SIG-M5 (cell line): ENCODE measurements around the gene GDA.

ENCODE experiments used
- DNase-seq: peaks from one replicate; lab custom pipeline; 2025; lab: John Stamatoyannopoulos, UW

GDA gene

DNA sequence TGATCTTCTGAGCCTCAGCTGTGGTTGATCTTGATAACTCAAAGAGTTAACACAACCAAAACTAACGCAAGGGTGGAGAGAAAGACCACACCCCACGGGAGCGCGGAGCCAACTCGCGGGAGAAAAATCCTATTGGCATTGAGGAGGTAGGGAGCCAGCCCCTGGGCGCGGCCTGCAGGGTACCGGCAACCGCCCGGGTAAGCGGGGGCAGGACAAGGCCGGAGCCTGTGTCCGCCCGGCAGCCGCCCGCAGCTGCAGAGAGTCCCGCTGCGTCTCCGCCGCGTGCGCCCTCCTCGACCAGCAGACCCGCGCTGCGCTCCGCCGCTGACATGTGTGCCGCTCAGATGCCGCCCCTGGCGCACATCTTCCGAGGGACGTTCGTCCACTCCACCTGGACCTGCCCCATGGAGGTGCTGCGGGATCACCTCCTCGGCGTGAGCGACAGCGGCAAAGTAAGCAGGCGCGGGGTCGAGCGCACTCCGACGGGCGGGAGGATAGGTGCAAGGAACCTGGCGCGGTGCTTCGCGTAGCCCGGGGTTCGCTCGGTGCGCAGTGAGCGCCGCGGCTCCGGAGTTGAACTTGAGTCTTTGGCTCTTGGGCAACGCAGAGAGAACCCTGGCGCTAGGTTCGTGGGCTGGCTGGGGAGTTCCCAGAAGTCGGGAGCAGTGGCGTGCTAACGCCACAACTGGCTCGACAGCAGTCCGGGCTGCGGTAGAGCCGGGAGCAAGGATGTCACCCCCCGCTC, at the start of gene GDA:
TSS of gene GDA (plus strand) at position 210 of the 745 bp plus-strand sequence. CDS start at position 330, 120 bp downstream.
- no peak for DNase-seq

DNA sequence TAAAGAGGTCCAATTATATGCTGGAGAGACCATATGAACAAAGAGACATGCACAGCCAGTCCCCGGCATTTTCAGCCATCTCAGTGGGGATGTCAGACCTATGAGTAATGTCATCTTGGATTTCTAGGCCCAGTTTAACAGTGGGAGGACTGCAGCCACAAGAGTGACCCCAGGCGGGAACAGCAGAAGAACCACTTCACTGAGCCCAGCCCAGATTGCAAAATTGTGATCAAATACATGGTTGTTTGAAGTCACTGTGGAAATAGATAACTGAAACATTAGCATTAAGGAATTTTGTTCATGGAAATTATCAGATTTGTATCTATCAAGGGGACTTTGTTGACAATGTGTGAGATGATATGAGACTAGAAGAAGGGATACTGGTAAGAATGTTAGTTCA, 46.7 kb upstream of the GDA start:
- DNase-seq = no peak

DNA sequence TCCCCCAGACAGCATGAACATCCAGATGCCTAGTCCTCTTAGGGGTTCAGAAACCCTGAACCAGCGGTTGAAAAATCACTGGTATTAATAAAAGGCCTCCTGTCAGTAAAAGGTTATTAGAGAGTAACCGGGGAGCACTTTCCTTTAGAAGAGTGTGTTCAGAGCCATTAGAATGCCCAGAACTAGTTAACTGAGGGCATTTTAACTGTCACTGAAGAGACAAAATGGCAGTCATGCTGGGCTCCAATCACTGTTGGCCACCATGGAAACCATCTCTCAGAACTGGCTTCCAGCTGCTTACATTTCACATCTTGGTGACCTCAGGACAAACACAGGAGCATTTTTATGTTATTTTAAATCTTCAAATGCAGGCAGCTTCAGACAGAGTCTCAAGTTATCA, 36.2 kb upstream of the GDA start:
- no peak for DNase-seq

DNA sequence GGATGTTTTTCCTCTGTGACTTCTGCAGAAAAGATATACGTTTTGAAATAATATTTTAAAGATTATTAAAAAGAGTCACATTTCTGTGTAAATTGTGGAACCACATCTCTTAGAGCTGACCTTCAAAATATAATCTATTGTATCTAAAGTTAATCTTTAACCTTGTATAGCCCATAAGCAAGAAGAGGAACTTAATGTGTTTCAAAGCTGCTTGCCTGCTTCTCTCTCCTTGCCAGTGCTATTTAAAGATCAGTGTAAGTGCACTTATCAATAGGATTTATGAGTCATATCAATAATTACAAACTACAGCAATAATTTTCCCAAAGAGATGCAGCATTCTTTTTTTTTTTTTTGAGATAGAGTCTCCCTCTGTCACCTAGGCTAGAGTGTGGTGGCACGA, 29.4 kb upstream of the GDA start:
- DNase-seq = no peak

DNA sequence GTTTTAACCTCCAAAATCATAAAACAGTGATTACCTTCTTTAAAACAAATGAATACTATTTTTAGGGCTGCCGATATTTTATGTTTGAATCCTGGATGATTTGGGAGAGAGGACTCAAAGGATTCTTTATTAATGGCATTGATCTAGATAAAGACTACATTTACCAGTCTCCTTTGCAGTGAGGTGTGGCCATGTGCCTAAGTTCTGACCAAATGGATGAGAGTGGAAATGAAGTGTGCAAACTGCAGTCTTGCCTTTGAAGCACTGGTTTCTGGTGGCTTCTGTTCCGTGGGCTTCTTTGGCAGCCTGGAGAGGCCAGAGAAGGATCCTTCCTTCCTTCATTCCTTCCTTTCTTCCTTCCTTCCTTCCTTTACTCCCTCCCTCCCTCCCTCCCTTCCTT, 24.3 kb upstream of the GDA start:
- no peak for DNase-seq

DNA sequence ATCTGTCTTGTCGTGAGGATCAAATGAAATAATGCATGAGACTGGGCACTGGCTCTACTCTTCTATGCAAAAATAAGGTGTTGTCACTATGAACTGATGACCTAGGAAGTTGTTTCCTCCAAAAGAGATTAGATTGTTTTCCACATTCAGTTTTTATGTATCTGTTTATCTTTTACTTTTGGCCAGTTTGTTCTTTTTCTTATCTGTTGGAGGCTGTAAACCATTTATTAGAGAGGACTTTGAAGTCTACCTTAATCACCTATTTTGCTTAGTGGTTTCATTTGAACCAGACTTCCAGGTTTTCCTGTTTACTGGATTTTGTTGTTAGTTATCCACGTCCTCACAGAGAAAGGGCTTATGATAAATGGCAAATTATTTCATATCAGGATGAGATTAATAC, 21.5 kb upstream of the GDA start:
- no peak for DNase-seq

DNA sequence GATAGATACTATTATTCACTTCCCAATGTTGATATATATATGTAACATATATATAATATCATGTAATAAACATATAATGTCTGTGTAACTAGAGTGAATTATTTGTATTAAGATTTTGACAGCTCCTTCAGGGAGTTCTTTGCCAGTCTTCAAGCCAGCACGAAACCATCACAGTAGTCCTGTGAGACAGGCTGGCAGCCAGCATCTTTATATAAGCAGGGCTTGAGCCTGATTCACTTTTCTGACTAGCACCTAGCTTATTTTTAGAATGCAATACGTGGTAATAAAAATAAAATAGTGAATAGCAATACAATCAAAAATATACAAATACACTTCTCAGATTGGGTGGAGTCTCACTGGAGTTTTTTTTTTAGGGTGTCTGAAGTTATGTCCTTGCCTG, 20.7 kb upstream of the GDA start:
- no peak for DNase-seq

DNA sequence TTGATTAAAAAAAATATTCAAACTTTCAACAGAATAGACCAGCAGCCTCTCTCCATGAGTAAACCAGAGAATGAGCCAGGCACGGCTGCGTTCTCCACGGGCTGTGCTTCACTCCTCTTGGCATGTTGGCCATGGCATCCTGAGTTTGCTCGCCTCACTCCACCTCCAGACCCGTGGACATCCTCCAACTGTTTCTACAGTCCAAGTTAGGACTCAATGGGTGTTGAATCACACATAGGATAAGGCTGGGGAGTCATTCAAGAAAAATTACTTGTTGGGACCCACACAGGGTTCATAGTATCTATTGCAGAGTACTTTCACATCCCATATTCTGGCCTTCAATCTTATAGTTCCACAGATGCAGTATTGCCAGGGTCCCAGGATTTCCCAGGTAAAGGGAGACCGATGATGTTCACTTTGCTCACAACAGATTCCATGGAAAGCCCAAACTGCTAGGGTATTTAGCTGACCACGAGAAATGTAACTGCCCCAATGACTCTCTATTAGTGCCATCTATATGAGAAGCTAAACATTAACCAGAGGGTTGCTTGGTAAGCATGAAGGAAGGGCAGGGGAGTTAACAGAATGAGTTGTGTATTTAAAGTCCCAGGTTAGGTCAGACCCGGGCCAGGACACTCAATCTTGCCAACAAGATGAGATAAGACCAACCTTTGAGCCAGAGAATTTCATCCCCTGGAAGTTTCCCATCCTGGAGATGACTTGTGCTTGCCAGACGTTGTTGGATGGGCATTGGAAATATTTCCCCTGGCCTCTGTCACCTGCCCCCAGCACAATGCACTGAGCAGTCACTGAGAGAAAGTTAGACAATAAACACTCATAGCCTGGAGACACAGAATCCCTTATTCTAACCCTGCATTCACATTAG, 19.7 kb upstream of the GDA start:
- no peak for DNase-seq

DNA sequence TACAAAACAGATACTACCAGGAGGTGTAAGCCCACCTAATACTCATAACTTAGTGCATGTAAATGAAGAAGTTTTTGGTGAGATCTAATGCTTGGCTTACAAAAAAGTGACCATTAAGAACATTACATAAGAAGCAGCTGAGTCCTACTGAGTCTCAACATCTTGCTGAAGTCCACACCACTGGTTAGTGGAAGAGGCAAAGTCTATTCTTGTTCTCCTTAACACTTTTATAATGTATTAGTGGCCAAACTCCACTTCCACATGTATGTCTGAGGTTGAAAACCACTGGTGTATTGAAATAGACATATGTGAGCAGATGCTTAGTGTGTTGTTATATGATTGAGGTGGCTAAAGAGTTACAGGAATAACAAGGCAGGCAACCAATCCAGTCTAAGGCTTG, 18.9 kb upstream of the GDA start:
- DNase-seq = no peak

DNA sequence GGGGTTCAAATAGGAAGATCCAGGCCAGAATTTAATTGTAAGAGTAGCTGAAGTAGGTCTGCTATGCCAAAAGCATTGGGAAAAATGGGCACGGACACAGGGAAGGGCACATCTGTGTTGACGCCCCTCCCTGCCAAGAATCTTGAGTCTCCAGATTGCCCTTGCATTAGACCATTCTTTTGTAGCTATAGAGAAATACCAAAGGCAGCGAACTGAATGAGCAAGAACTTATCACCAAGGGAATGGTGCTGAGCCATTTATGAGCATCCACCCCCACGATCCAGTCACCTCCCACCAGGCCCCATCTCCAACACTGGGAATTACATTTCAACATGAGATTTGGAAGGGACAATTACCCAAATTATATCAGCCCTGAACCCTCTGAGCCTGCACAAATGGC, 18.0 kb upstream of the GDA start:
- no peak for DNase-seq

DNA sequence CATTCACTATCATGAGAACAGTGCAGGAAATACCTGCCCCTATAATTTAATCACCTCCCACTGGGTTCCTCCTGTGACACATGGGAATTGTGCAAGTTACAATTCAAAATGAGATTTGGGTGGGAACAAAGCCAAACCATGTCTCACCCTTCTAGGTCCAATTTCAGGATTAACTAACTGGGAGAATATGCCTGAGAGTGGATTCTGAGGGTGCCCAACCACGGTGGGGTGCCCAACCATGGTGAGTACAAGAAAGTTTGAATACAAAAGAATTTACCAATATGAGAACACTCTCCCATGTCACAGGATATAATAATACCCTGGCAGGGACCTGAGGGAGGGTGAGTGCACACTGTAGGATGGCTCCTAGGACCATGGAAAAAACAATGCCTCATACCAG, 17.2 kb upstream of the GDA start:
- DNase-seq = no peak

DNA sequence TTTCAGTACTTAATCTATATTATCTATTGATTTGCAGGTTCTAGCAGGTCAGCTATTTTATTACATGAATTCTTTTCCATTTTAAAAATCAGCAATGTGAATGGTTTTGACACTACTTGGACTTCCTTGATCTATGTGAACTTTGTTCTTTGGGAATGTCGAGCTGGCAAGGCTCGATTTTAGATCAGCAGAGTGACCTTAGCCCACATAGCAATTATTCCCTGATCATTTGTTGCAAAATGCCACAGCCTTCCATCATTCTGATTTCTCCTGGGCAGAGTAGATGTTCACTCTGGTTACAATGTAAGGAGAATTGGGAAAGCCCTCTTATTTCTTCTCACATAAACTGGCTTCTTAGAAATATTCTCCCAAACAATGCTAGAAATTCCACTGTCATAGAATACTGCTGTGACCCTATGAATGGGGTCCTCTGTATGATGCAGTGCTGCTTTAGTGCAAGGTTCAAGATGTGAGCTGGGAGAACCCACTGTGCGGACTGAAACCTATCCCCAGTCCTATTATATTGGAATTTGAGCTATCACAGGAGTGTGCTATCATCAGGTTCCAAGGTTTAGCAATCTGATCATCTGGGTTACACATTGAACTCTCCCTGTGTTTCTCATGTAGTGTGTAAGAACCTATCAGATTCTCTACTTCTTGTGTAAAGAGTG, 15.7 kb upstream of the GDA start:
- DNase-seq = no peak

DNA sequence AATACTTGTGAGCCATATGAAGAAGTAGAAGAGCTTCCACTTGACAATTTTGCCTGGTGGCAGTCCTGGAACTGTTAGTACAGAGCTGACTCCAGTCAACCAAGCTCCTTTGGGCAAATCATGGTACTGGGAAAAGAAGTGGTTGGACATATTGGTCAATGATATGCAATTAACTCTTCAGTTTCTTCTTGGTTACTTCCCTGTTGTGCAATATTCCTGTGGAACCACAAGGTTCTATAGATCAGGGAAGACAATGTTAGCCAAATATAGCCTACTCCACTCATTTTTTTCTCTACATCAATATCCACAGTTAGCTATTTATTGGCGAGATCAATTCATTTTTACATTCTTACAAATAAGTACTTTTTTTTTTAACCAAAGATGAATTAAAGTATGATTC, 14.4 kb upstream of the GDA start:
- DNase-seq = no peak

DNA sequence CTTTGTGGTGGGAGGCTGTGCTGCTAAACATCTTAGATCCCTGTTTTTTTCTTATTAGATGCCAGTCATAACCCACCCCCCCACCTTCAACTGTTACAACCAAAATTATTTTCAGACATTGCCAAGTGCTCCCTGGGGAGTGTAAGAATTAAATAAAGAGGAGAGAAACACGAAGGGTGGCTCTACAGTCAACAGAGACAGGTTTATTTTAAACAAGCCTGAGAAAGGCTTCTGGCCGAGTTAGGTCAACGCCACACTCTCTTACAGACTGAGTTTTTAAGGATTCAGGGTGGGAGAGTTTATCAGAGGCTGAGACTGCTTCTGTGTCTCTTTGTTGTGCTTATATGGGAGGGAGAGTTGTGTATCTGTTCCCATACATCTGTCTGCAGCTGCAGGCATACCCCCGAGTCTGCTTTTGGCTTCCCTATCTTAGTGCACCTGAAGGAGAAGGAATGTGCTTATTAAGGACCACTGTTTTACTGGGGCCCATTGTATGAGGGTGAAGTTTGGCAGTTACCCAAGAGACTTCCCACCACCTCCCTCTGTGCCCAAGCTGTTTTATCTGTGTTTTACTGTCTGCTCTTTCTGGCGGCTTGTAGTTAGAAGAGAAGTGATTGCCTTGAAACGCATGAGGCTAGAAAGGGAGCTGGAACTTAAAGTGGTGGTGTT, 11.4 kb upstream of the GDA start:
- DNase-seq = no peak

DNA sequence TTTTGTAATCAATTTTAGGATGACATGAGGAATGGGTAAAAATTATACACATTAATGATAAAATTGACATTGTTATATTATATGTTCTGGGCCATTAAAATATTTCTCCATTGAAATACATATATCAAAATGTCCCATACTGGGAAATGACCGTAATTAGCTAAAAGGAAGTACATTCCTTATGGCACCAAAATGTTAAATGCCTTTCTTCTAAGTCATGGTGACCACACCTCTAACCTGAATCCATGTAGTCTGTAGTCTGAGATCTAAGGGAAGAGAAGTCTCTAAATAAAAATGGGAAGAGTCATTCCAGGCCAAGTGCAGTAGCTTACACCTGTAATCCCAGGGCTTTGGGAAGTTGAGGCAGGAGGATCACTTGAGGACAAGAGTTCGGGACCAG, 10.0 kb upstream of the GDA start:
- DNase-seq = no peak

DNA sequence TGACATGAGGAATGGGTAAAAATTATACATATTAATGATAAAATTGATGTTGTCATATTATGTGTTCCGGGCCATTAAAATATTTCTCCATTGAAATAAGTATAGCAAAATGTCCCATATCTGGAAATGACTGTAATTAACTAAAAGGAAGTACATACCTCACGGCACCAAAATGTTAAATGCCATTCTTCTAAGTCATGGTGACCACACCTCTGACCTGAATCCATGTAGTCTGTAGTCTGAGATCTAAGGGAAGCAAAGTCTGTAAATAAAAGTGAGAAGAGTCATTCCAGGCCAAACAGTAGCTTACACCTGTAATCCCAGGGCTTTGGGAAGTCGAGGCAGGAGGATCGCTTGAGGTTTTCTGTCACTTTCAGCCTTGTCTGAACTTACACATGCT, 8.7 kb upstream of the GDA start:
- no peak for DNase-seq

DNA sequence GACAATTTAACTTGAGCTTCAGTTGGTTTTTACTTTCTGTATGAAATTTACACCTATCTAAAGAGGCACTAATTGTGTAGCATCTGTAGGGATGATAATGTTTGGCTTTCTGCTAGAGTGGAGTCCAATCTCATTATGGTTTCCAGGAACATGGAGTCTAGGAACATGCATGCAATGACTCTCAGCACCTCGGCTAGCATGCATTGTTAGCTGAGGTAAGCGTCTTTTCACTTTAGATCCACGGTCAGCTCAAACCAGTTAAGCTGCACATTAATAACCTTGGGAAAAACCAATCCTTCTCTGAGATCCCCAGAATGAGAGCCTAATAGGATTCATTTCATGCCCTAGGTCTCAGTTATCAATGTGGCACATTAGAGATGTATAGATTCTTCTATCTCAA, 7.8 kb upstream of the GDA start:
- no peak for DNase-seq

DNA sequence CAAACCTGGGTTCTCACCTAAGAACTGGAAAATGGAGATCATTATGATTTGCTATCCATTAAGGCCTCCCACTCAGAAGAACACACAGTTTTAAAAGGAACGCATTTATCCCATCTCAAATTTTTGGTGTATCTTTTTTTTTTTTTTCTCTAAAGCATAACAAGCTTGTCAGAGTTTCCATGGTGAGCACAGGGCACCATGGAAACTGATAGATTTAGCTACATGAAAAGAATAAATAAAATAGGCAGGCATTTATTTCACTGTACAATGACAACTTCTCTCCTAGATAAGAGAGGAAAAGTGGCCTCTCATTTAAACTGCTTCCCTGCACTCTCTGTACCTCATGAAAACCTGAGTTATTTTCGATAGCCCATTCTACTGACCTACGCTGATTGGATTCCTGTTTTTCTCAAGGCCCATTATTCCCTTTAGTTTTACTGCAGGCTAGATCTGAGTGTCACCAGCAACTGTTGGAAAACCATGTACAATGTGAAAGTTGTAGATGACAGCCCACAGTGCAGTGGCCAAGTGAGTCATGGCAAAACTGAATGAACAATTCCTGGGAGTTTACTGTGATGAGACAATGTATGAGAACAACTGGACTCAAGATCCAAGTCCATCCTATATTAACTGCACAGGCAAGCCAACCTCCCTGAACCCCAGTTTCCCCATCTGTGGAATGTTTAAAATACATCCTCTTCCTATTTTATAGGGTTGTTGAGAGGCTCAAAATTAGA, 4.3 kb upstream of the GDA start:
- DNase-seq = no peak

DNA sequence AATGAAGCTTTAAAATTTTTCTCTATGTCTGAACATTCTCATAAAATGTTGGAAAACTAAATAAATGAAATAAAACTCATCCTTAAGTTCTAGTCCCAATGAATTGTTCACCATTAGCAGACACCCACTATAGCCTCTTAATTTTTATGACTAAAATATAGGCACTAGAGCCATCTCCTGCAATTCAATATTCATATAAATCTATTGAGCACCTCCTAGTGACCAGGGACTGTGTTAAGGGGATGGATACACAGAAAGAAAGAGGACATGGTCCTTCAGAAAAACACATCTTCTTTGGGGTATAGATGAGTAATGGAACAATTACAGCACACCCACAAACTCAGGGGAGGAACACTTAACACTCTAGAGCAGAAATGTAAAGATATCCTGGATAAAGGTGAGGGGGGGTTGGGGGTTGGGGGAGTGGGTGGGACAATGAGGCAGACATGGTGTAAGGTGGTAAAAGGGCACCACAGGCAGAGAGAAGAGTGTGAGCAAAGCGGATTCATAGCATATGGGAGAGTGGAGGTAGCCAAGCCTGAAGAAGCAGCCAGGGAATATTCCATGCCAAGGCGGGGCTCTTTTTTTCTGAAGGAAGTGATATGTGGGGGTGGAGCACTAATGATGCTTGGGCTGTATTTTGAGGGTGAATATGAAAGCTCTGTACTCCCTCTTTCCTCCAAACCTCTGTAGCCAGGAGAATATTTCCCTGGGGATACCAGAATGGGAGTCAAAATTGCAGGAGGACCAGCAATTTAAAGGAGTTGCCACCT, 3.3 kb upstream of the GDA start:
- DNase-seq = no peak

DNA sequence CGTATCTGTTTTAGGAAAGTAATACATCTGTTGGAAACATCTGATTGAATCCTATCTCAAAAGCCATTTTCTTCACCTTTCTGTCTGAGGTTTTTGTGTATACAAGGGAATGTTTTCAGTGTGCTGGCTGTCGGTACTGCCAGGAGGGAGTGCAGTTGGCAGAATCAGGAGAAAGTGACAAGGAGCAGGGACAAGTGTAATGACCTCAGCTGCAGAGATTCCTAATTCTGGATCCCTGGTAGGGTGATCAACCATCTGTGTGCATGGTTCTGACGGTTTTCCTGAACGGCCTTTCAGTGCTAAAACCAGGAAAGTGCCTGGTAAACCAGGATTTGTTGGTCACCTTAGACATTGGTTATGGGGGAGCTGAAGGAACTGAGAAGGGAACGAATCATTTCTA, 1.6 kb upstream of the GDA start:
- DNase-seq = no peak

DNA sequence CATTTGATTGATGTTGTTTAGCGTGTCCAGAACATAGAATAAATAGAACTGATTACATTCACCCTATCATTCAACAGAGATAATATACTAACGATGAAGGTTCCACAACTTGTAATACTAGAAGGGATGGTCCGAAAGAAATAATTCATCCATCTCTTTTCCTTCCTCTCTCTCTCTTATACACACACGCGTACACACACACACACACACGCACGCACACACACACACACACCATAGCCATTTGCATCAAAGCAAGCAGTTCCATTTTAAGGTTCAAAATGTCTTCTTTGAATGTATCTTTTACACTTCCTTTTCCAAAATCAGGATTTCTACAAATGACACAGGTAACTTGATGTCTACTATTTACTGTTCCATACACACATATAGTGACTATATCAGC, 887 bp downstream of the GDA start:
- no peak for DNase-seq
